ENCODE data around the gene MAP2K7. TPM values are rescaled to one million over a fixed set of nuclear protein-coding genes. Genes with fewer than 3 reads are reported as not detected.

The MAP2K7 gene
- total RNA-seq, 1 donor from 2014 or later: 24.2 TPM

DNA sequence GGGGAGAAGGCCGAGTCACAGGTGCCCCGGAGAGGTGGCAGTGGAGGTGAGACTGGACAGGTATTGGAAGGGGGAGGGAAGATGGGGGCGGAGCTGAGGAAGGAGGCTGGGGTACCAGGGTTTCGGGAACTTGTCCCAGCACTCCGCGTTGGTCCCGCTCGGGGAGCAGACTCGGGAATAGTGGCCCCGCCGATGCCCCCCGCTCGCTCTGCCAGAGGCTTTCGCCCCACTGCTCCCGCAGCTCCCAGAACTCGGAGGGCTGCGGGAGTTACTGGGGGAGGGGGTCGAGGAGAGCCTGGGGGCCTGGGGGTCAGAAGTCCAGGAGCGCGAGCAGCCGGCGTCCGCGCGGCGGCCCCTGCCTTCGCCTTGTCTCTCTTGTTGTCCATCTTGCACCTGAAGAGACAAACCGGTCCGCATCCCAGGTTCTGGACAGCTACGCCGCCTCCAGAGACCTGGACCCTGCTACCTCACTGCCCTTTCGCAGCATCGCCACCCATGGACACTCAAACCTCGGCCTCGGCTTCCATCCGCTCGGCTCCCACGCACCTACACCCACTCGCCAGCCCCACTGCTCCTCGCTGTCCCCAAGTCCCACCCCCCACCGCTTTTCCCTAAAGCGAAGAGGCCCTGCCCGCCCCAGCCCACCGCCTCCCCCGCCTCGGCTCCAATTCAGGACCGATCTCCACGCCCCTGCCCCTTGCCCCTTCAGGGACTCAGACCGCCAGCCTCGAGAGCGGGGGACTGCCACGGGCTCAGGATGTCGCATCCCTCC is 30.2 kb upstream of the MAP2K7 start:
- no peaks in the 10 kb centered on the region for H3K36me3 ChIP-seq
- peaks cover 43% of the 10 kb centered on the region for H3K4me1 ChIP-seq
- peaks cover 59% of the 10 kb centered on the region for H3K27me3 ChIP-seq (ENCODE audit: low read depth)
- no peaks in the 10 kb centered on the region for H3K9me3 ChIP-seq (replicated peaks)
- intact Hi-C loops (cut with micrococcal nuclease): no loop called here
- H3K4me3 ChIP-seq: peak overlapping the region; percentile 59
- DNase-seq: no peak
- TF ChIP-seq, protein P1, sequence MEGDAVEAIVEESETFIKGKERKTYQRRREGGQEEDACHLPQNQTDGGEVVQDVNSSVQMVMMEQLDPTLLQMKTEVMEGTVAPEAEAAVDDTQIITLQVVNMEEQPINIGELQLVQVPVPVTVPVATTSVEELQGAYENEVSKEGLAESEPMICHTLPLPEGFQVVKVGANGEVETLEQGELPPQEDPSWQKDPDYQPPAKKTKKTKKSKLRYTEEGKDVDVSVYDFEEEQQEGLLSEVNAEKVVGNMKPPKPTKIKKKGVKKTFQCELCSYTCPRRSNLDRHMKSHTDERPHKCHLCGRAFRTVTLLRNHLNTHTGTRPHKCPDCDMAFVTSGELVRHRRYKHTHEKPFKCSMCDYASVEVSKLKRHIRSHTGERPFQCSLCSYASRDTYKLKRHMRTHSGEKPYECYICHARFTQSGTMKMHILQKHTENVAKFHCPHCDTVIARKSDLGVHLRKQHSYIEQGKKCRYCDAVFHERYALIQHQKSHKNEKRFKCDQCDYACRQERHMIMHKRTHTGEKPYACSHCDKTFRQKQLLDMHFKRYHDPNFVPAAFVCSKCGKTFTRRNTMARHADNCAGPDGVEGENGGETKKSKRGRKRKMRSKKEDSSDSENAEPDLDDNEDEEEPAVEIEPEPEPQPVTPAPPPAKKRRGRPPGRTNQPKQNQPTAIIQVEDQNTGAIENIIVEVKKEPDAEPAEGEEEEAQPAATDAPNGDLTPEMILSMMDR (IDR thresholded peaks at IDR 0.05; ENCODE audit: borderline replicate concordance): no peak
- H3K27ac ChIP-seq (replicated peaks): no peak overlapping the region

DNA sequence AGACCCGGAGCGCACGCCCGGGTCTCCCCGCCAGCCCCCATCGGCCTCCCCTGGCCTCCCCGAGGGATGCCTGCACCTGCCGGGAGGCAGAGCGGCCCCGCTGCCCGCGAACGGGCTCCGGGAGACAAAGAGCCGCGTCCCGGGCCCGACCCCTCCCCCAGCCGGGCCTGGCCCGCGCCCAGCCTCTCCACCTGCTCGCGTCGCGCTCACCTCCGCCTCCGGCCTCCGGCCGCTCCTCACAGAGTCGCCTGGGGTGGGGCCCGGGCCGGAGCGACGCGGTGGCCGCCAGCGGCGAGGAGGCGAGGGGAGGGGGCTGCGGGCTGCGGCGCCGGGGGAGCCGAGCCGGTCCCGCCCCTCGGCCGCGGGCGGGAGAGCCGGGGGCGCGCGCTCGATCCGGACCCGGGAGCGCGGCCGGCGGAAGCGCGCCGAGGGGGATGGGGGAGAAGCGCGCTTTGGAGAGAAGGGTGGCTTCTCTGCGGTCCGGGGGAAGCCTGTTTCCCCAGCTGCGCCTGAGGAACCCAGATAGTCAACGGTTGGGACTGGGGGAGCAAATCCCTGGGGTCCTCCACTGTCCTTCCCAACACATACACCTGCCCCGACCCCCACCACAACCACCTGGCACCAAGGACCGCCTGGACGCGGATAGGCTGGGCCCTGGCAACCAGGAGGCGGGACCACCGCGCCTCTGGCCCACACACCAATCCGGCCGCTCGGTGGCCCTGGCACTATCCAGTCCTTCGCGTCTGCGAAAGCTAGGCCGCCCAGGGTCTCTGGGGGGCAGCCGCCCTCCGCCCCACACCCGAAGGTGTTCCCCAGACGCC is 29.4 kb upstream of the MAP2K7 start, which contains the start of gene PRR36:
PRR36 (minus strand) TSS at position 315 of the 821 bp plus-strand sequence. CDS start 701 bp downstream, outside the sequence.
- peak within 1 kb of the TSS; percentile 59 for H3K4me3 ChIP-seq
- intact Hi-C loops (cut with micrococcal nuclease): no loop called here
- H3K9me3 ChIP-seq (replicated peaks): no peaks in the 10 kb centered on the region
- H3K27ac ChIP-seq (replicated peaks): no peak within 1 kb of the TSS
- peaks cover 36% of the 10 kb centered on the region for H3K4me1 ChIP-seq
- no peak for DNase-seq
- TF ChIP-seq, protein P1 (IDR thresholded peaks at IDR 0.05; ENCODE audit: borderline replicate concordance): no peak
- peaks cover 54% of the 10 kb centered on the region for H3K27me3 ChIP-seq (ENCODE audit: low read depth)
- no peaks in the 10 kb centered on the region for H3K36me3 ChIP-seq

DNA sequence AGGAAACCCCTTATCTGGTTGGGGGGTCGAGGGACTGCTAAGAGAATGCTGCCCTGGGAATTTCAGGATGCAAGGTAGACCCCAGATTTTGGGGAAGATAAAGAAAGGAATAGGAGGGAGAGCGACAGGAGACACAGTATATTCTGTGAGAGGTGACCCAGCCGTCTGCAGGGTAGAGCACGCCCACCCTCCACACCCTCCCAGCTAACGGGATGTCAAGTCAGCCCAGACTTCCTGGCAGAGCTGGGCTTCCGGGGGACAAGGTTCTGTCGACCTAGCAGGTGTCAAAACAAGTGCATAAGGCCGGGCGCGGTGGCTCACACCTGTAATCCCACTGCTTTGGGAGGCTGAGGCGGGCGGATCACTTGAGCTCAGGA is 28.8 kb upstream of the MAP2K7 start:
- Histone ChIP-seq H3K36me3 (no peaks in the 10 kb centered on the region), H3K4me1 (peaks cover 30% of the 10 kb centered on the region), H3K9me3 (replicated peaks) (no peaks in the 10 kb centered on the region), H3K27ac (replicated peaks) (no peak overlapping the region), H3K27me3 (ENCODE audit: low read depth) (peaks cover 51% of the 10 kb centered on the region), H3K4me3 (peak overlapping the region; percentile 59)
- DNase-seq: no peak
- TF ChIP-seq, protein P1 (IDR thresholded peaks at IDR 0.05; ENCODE audit: borderline replicate concordance): no peak
- intact Hi-C loops (cut with micrococcal nuclease): no loop called here

- peaks cover 3% of the 10 kb centered on the region for H3K9me3 ChIP-seq (replicated peaks)
- no peak overlapping the region for H3K4me3 ChIP-seq
- H3K36me3 ChIP-seq: no peaks in the 10 kb centered on the region
- TF ChIP-seq, protein P1 (IDR thresholded peaks at IDR 0.05; ENCODE audit: borderline replicate concordance): no peak
- peaks cover 16% of the 10 kb centered on the region for H3K4me1 ChIP-seq
- H3K27me3 ChIP-seq (ENCODE audit: low read depth): peaks cover 47% of the 10 kb centered on the region
- intact Hi-C loops (cut with micrococcal nuclease): no loop called here
- no peak for DNase-seq
- H3K27ac ChIP-seq (replicated peaks): no peak overlapping the region
Measured at GRCh38 chr19:7877249-7877836, 26.3 kb upstream of the MAP2K7 start.

- no peak overlapping the region for H3K27ac ChIP-seq (replicated peaks)
- DNase-seq: no peak
- H3K27me3 ChIP-seq (ENCODE audit: low read depth): peaks cover 28% of the 10 kb centered on the region
- no peaks in the 10 kb centered on the region for H3K36me3 ChIP-seq
- no peak overlapping the region for H3K4me3 ChIP-seq
- H3K9me3 ChIP-seq (replicated peaks): peaks cover 3% of the 10 kb centered on the region
- H3K4me1 ChIP-seq: peaks cover 5% of the 10 kb centered on the region
- TF ChIP-seq, protein P1 (IDR thresholded peaks at IDR 0.05; ENCODE audit: borderline replicate concordance): no peak
- intact Hi-C loops (cut with micrococcal nuclease): no loop called here
Measured at GRCh38 chr19:7879111-7879807, 24.4 kb upstream of the MAP2K7 start.
